OCI-LY1 (cell line): Measurements from ENCODE around the gene SLC41A1.

Experiments
- H2AFZ ChIP-seq: fragments of 200-600 bp; sonication (generic), shearing (Covaris generic); 2 replicates; pipeline ENCODE4 v1.6.0; 2014; ENCODE audit warnings: antibody characterized with exemption, mild to moderate bottlenecking, low read length
- H3F3A ChIP-seq: fragments of 200-600 bp; sonication (generic), shearing (Covaris generic); 2 replicates; pipeline ENCODE4 v1.6.0; 2014; ENCODE audit warnings: mild to moderate bottlenecking, antibody characterized with exemption, low read length, moderate library complexity; ENCODE audit not compliant: insufficient read depth
- H3K27ac ChIP-seq: fragments of 200-600 bp; sonication (generic); 2 replicates; pipeline ENCODE4 v1.5.1; 2014; ENCODE audit warnings: low read length, mixed run types, mild to moderate bottlenecking, low read depth; ENCODE audit not compliant: poor library complexity, severe bottlenecking
- H3K27me3 ChIP-seq: fragments of 200-600 bp; sonication (generic); 2 replicates; pipeline ENCODE4 v1.6.0; 2014; ENCODE audit warnings: antibody characterized with exemption, mild to moderate bottlenecking, low read length, moderate library complexity; ENCODE audit not compliant: insufficient read depth
- H3K36me3 ChIP-seq: fragments of 200-600 bp; sonication (generic); 2 replicates; pipeline ENCODE4 v1.6.1; 2014; ENCODE audit warnings: mild to moderate bottlenecking, antibody characterized with exemption, low read length, moderate library complexity, mixed read lengths; ENCODE audit not compliant: insufficient read depth
- H3K4me1 ChIP-seq: fragments of 200-600 bp; sonication (generic); 2 replicates; pipeline ENCODE4 v1.5.1; 2014; ENCODE audit warnings: mild to moderate bottlenecking, low read length, moderate library complexity; ENCODE audit not compliant: insufficient read depth, severe bottlenecking
- H3K4me2 ChIP-seq: fragments of 200-600 bp; sonication (generic), shearing (Covaris generic); 2 replicates; pipeline ENCODE4 v1.6.1; 2014; ENCODE audit warnings: low read length
- H3K4me3 ChIP-seq: fragments of 200-600 bp; sonication (generic); 2 replicates; pipeline ENCODE4 v1.5.1; 2014; ENCODE audit warnings: low read length, low read depth, mild to moderate bottlenecking, mixed read lengths; ENCODE audit not compliant: poor library complexity, severe bottlenecking
- H3K79me2 ChIP-seq: fragments of 200-600 bp; shearing (Covaris generic); 2 replicates; pipeline ENCODE4 v1.6.1; 2016; ENCODE audit warnings: mixed run types, low read length, mixed read lengths; ENCODE audit not compliant: insufficient read depth
- H3K9ac ChIP-seq: fragments of 200-600 bp; sonication (generic), shearing (Covaris generic); 2 replicates; pipeline ENCODE4 v1.6.1; 2014; ENCODE audit warnings: mild to moderate bottlenecking, low read length, mixed read lengths
- H3K9me2 ChIP-seq: fragments of 200-600 bp; sonication (generic), shearing (Covaris generic); 2 replicates; pipeline ENCODE4 v1.6.1; 2014; ENCODE audit warnings: low read depth, mild to moderate bottlenecking, low read length, mixed read lengths
- H3K9me3 ChIP-seq: fragments of 200-600 bp; shearing (Covaris generic); 2 replicates; pipeline ENCODE4 v1.6.1; 2014; ENCODE audit warnings: low read length, mixed read lengths
- H4K20me1 ChIP-seq: fragments of 200-600 bp; sonication (generic), shearing (Covaris generic); 2 replicates; pipeline ENCODE4 v1.6.0; 2016; ENCODE audit warnings: mild to moderate bottlenecking, low read length; ENCODE audit not compliant: insufficient read depth
- CTCF ChIP-seq: fragments of 200-600 bp; sonication (generic), shearing (Covaris generic); IDR thresholded peaks from 2 replicates; pipeline ENCODE4 v1.5.1; 2017; ENCODE audit warnings: mild to moderate bottlenecking, antibody characterized with exemption, low read length, moderate library complexity, mixed read lengths
- EZH2 ChIP-seq: fragments of 200-600 bp; sonication (generic), shearing (Covaris generic); IDR thresholded peaks from 2 replicates; pipeline ENCODE4 v1.8.0; 2017; ENCODE audit warnings: borderline replicate concordance, mixed run types, mild to moderate bottlenecking, antibody characterized with exemption, low read length, moderate library complexity, mixed read lengths

SLC41A1 gene

GRCh38 chr1:205840146-205840923, 27.3 kb upstream of the SLC41A1 start:
- H3K4me3 ChIP-seq = no peak overlapping the region
- no peaks in the 10 kb centered on the region for H4K20me1 ChIP-seq
- no peaks in the 10 kb centered on the region for H3K9me3 ChIP-seq
- no peak overlapping the region for H3K27ac ChIP-seq
- no peaks in the 10 kb centered on the region for H3K27me3 ChIP-seq
- no peaks in the 10 kb centered on the region for H3K9me2 ChIP-seq
- no peak overlapping the region for H3K4me2 ChIP-seq
- TF ChIP-seq CTCF = no peak
- no peak for TF ChIP-seq EZH2
- H2AFZ ChIP-seq = no peak overlapping the region
- H3F3A ChIP-seq = no peaks in the 10 kb centered on the region
- no peaks in the 10 kb centered on the region for H3K36me3 ChIP-seq
- H3K4me1 ChIP-seq = no peaks in the 10 kb centered on the region
- no peaks in the 10 kb centered on the region for H3K79me2 ChIP-seq
- no peak overlapping the region for H3K9ac ChIP-seq

GRCh38 chr1:205837382-205837970, 24.5 kb upstream of the SLC41A1 start:
- H3K27me3 ChIP-seq = no peaks in the 10 kb centered on the region
- H3K9me3 ChIP-seq = no peaks in the 10 kb centered on the region
- H3K9me2 ChIP-seq = no peaks in the 10 kb centered on the region
- TF ChIP-seq EZH2 (no peak), CTCF (no peak)
- H2AFZ ChIP-seq = no peak overlapping the region
- no peak overlapping the region for H3K9ac ChIP-seq
- H3K4me3 ChIP-seq = no peak overlapping the region
- H3K36me3 ChIP-seq = no peaks in the 10 kb centered on the region
- H3K4me1 ChIP-seq = peaks cover 3% of the 10 kb centered on the region
- H4K20me1 ChIP-seq = no peaks in the 10 kb centered on the region
- no peaks in the 10 kb centered on the region for H3F3A ChIP-seq
- H3K79me2 ChIP-seq = no peaks in the 10 kb centered on the region
- H3K4me2 ChIP-seq = no peak overlapping the region
- H3K27ac ChIP-seq = no peak overlapping the region

- Histone ChIP-seq H3K9me3 (no peaks in the 10 kb centered on the region), H3K9ac (no peak overlapping the region), H3K4me2 (no peak overlapping the region), H4K20me1 (no peaks in the 10 kb centered on the region), H3K4me3 (no peak overlapping the region), H3K79me2 (no peaks in the 10 kb centered on the region), H3K36me3 (no peaks in the 10 kb centered on the region), H2AFZ (no peak overlapping the region), H3K27ac (no peak overlapping the region), H3K9me2 (no peaks in the 10 kb centered on the region), H3K27me3 (no peaks in the 10 kb centered on the region), H3K4me1 (peaks cover 3% of the 10 kb centered on the region), H3F3A (no peaks in the 10 kb centered on the region)
- TF ChIP-seq EZH2 = no peak
- no peak for TF ChIP-seq CTCF
Measured at GRCh38 chr1:205834751-205835150, 21.8 kb upstream of the SLC41A1 start.
